B cell (primary cell): Measurements from ENCODE around the gene B3GAT3.

Source experiments
- CTCF ChIP-seq: fragments of 200-600 bp; IDR thresholded peaks from one replicate; pipeline ENCODE4 v1.8.0; 2022; ENCODE audit warnings: antibody characterized with exemption, mild to moderate bottlenecking
- EZH2 ChIP-seq: IDR thresholded peaks from 2 replicates; pipeline ENCODE4 v1.6.1; 2012; ENCODE audit warnings: borderline replicate concordance, low read depth, mild to moderate bottlenecking, moderate library complexity, low read length; ENCODE audit not compliant: insufficient read depth, poor library complexity, severe bottlenecking

- TF ChIP-seq CTCF (no peak), EZH2 (no peak)
Observed at GRCh38 chr11:62645946-62646824, 24.4 kb upstream of the B3GAT3 start, which contains the start of gene GANAB.
